Stomach (tissue), 9 donors: Measurements from ENCODE around the gene ANK2. TPM values are rescaled to one million over a fixed set of nuclear protein-coding genes. Genes with fewer than 3 reads are reported as not detected.

Experiments
- DNase-seq, 2 donors: peaks; one replicate each; pipeline versions ENCODE4 v3.0.0 to v3.0.0-alpha.2; 2013 to 2019
- H3K27ac ChIP-seq, 5 donors: fragments of 200-600 bp in 4 of 5; sonication (generic) in 4 of 5; one replicate each; pipeline ENCODE4 v1.5.1; 2013 to 2019; ENCODE audit warnings: mild to moderate bottlenecking in 1 of 5, moderate library complexity in 1 of 5
- H3K27me3 ChIP-seq, 3 donors: fragments of 200-600 bp; sonication (generic); one replicate each; pipeline ENCODE4 v1.5.1; 2017 to 2019; ENCODE audit warnings: mixed run types in 1 of 3
- H3K36me3 ChIP-seq, 4 donors: fragments of 200-600 bp; sonication (generic); 1 replicate in 3 of 4; 2 replicates in 1 of 4; pipeline ENCODE4 v1.5.1; 2016 to 2019
- H3K4me1 ChIP-seq, 4 donors: fragments of 200-600 bp; sonication (generic); one replicate each; pipeline ENCODE4 v1.5.1; 2016 to 2019
- H3K4me3 ChIP-seq, 4 donors: fragments of 200-600 bp; sonication (generic) in 3 of 4; one replicate each; pipeline ENCODE4 v1.5.1; 2016 to 2019; ENCODE audit warnings: mild to moderate bottlenecking in 1 of 4
- H3K9me3 ChIP-seq, 4 donors: fragments of 200-600 bp; sonication (generic); one replicate each; pipeline ENCODE4 v1.5.1; 2016 to 2019
- EP300 ChIP-seq: sonication (generic); formaldehyde crosslinking; IDR thresholded peaks from one replicate; pipeline ENCODE4 v1.6.1; 2017; ENCODE audit warnings: antibody characterized with exemption
- POLR2A ChIP-seq, 4 donors: fragments of 450-650 bp; IDR thresholded peaks; one replicate each; pipeline ENCODE4 v1.6.1; 2016; ENCODE audit warnings: antibody characterized with exemption in 4 of 4, control low read depth in 2 of 4, mild to moderate bottlenecking in 1 of 4, moderate library complexity in 1 of 4
- POLR2AphosphoS5 ChIP-seq, 3 donors: sonication (generic); formaldehyde crosslinking; IDR thresholded peaks; one replicate each; pipeline ENCODE4 v1.6.1; 2016; ENCODE audit warnings: antibody characterized with exemption in 3 of 3
- WGBS, 5 donors: extraction: QIAGEN DNeasy Blood & Tissue Kit in 3 of 5; methylation state at CpG; one replicate each; pipeline versions ENCODE4 v1.1.5 to v1.1.7; 2013 to 2018; 5-methylcytosine and 5-hydroxymethylcytosine counted together
- intact Hi-C: fragments of 100-400 bp; cut with DNase I; formaldehyde crosslinking; loops from one replicate; pipeline ENCODE4 v1.15.1; 2023; ENCODE audit warnings: low total_unique reads
- polyA plus RNA-seq, 3 donors: library from polyadenylated mRNA; stranded (reverse); fragments of 200-250 nt; gene quantifications; one replicate each; pipeline ENCODE4 v1.2.3, GENCODE V29; 2013
- total RNA-seq, 5 donors: library from RNA; depleted of rRNA; stranded (reverse); fragments of >200 nt; gene quantifications; one replicate each; pipeline versions ENCODE4 v1.1.0 to v1.2.3, GENCODE V29; 2014 to 2016
- TF ChIP-seq, protein P1 (sequence below), 7 experiments: fragments of 450-650 bp in 4 of 7; fragments of 200-600 bp in 3 of 7; sonication (generic) in 3 of 7; IDR thresholded peaks; one replicate each; pipeline ENCODE4 v1.5.1; 2016 to 2019; ENCODE audit warnings: antibody characterized with exemption in 7 of 7, control low read depth in 2 of 7, mild to moderate bottlenecking in 1 of 7
- donor health status: healthy with polysubstance abuse.
- donor health status: Bipolar disorder and iron deficiency.
- donor health status: healthy.

ANK2 gene
- total and polyA plus RNA-seq, 8 donors: 1.9 to 123 (median 13.8) TPM

DNA sequence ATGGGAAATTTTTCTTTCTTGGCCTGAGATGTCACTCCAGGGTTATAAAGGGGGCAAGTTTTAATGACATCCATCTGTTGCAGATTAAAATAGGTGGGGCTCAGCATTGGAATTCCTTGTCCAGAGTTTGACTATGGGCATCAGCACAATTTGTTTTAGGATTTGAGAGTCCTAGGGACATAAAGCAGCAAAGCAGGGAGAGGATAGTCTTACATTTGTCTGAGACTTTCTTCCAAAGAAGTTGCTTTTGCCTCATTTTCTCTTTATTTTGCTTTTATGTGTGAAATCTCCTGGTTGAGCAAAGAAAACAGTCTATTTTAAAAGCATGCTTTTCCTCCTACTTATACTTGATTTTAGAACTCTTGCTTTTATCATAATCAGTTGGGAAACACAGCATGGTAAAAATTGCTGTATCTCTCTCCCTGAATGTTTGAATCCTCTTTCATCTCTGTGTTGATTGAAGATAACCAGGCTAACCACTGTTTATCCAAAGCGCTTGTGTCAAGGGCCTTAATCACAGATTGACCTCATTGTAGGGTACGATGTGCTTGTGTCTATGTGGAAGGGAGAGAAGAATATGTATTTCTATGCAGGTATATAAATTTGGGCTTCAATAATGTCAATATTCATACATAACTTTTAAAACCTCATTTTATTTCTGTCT is 121.5 kb downstream of the ANK2 start:
- TF ChIP-seq, protein P1, sequence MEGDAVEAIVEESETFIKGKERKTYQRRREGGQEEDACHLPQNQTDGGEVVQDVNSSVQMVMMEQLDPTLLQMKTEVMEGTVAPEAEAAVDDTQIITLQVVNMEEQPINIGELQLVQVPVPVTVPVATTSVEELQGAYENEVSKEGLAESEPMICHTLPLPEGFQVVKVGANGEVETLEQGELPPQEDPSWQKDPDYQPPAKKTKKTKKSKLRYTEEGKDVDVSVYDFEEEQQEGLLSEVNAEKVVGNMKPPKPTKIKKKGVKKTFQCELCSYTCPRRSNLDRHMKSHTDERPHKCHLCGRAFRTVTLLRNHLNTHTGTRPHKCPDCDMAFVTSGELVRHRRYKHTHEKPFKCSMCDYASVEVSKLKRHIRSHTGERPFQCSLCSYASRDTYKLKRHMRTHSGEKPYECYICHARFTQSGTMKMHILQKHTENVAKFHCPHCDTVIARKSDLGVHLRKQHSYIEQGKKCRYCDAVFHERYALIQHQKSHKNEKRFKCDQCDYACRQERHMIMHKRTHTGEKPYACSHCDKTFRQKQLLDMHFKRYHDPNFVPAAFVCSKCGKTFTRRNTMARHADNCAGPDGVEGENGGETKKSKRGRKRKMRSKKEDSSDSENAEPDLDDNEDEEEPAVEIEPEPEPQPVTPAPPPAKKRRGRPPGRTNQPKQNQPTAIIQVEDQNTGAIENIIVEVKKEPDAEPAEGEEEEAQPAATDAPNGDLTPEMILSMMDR (IDR thresholded peaks at IDR 0.05): no peak
- TF ChIP-seq POLR2A (IDR thresholded peaks at IDR 0.05): no peak
- no peak for TF ChIP-seq POLR2AphosphoS5 (IDR thresholded peaks at IDR 0.05)
- TF ChIP-seq EP300: no peak
- intact Hi-C loops: no loop called here
- WGBS, 5 donors: 23 to 55% (median 31%) methylated on average over 2 of the region's 2 CpGs
- no peak overlapping the region for H3K4me3 ChIP-seq
- no peak for DNase-seq
- H3K4me1 ChIP-seq: peaks cover 0 to 5% (median 0%) of the 10 kb centered on the region in 4 donors
- no peak overlapping the region for H3K27ac ChIP-seq
- no peaks in the 10 kb centered on the region for H3K27me3 ChIP-seq
- H3K9me3 ChIP-seq: no peaks in the 10 kb centered on the region
- H3K36me3 ChIP-seq: no peaks in the 10 kb centered on the region

DNA sequence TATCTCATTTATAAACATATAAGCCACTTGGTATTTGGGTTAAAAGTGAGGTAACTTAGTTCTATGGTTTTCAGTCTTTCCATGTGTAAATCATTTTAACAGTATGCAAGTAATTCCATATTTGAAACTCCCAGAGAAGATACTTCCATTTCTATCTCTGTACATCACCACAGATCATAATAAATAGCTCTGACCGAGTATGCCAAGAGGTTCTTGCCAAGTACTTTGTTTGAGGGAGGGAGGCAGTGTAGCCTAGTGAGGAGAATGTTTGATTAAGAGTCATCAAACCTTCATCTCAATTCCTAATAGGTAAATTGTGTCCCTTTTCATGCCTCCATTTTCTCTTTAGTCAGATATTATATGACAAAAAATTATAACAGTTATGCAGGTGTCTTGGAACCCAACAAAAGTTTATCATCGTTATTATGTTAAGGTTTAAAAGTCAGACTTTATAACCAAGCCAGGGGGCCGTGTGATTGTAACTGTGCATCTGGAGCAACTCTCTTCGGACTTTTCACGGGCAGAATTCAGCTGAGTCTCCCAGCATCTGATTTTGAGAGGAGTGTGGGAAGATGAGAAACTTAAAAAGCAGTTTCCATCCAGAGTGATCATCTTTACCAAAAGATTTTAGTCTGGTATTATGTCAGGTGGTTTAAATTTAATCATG is 123.8 kb downstream of the ANK2 start:
- peaks cover 0 to 5% (median 0%) of the 10 kb centered on the region in 4 donors for H3K4me1 ChIP-seq
- no peaks in the 10 kb centered on the region for H3K36me3 ChIP-seq
- no peaks in the 10 kb centered on the region for H3K9me3 ChIP-seq
- no peak for DNase-seq
- 64 to 74% (median 71%) methylated on average over 5 of the region's 5 CpGs for WGBS, 5 donors
- H3K4me3 ChIP-seq: no peak overlapping the region
- no peak overlapping the region for H3K27ac ChIP-seq
- H3K27me3 ChIP-seq: no peaks in the 10 kb centered on the region
- intact Hi-C loops: no loop called here
- TF ChIP-seq, protein P1 (IDR thresholded peaks at IDR 0.05): no peak
- TF ChIP-seq POLR2AphosphoS5 (IDR thresholded peaks at IDR 0.05) (no peak), POLR2A (IDR thresholded peaks at IDR 0.05) (no peak), EP300 (no peak)

DNA sequence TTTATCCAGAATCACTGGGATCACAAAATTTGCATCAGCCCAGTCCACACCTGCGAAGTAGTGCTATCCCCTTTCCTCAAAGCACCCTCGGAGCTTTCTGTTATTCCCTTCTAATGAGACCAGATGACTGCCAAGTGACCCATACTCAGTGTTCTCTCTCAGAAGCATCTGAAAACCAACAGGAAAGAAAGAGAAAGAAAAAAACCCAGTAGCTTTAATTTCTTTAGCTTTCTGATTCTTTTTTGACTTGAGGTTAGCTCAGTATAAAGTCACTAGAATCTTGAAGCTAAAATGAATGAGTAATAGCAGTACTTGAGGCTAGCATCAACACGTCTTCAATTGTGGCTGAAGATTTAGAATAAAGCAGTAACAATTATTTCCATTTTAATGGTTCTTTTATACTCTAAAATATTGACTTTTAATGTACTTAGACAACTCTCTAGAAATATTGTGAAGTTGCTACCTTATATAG is 124.4 kb downstream of the ANK2 start:
- 63 to 69% (median 66%) methylated on average over 3 of the region's 3 CpGs for WGBS, 5 donors
- TF ChIP-seq POLR2AphosphoS5 (IDR thresholded peaks at IDR 0.05) (no peak), EP300 (no peak), POLR2A (IDR thresholded peaks at IDR 0.05) (no peak)
- TF ChIP-seq, protein P1 (IDR thresholded peaks at IDR 0.05): no peak

DNA sequence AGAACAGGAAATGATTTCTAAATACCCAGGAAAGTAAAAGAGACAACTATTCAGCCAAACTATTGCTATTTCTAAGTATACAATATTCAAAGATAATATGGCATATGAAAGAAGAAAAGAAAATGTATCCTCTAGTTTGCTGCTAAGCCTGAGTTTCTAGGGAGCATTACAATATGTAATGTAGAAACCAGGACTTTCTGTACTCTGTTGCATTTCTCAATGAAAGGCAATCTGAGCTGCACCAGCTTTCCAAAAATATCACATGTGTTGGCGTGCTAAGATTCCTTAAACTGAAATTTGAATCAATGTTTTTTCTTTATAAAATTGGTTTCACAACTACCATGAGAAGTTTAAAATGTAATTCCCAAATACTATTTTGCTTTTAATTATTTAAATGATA is 129.6 kb downstream of the ANK2 start:
- peaks cover 0 to 5% (median 0%) of the 10 kb centered on the region in 4 donors for H3K4me1 ChIP-seq
- TF ChIP-seq POLR2A (IDR thresholded peaks at IDR 0.05) (no peak), POLR2AphosphoS5 (IDR thresholded peaks at IDR 0.05) (no peak), EP300 (no peak)
- TF ChIP-seq, protein P1 (IDR thresholded peaks at IDR 0.05): no peak
- H3K27me3 ChIP-seq: no peaks in the 10 kb centered on the region
- H3K9me3 ChIP-seq: no peaks in the 10 kb centered on the region
- no peak overlapping the region for H3K27ac ChIP-seq
- 53 to 81% (median 73%) methylated on average over 1 of the region's 1 CpG for WGBS, 5 donors
- intact Hi-C loops: no loop called here
- no peak overlapping the region for H3K4me3 ChIP-seq
- H3K36me3 ChIP-seq: no peaks in the 10 kb centered on the region
- DNase-seq: no peak

More for the DNA sequence above, 124.4 kb downstream of the ANK2 start:
- Histone ChIP-seq H3K4me3 (no peak overlapping the region), H3K4me1 (peaks cover 0 to 8% (median 0%) of the 10 kb centered on the region in 4 donors), H3K9me3 (no peaks in the 10 kb centered on the region), H3K27ac (no peak overlapping the region), H3K36me3 (no peaks in the 10 kb centered on the region), H3K27me3 (no peaks in the 10 kb centered on the region)
- no peak for DNase-seq
- intact Hi-C loops: no loop called here
